Kidney (tissue), 14 donors: ENCODE measurements around the gene LARP1B. TPM values are rescaled to one million over a fixed set of nuclear protein-coding genes. Genes with fewer than 3 reads are reported as not detected.
A peak's percentile ranks its signal among the peaks of the same experiment; 100 is the strongest.

Experiments used
- DNase-seq, 5 donors: peaks; one replicate each; pipeline ENCODE4 v3.0.0-alpha.2; 2013 to 2020
- FAIRE-seq: peaks from 2 replicates; lab custom pipeline; 2012; peaks lifted over from hg19 to GRCh38; lab: Jason Lieb, UNC
- H3K27ac ChIP-seq, 2 donors: one replicate each; pipeline ENCODE4 v1.7.0; 2013; ENCODE audit warnings: low read depth in 2 of 2, low read length in 2 of 2, inconsistent platforms in 1 of 2
- H3K27me3 ChIP-seq: one replicate; pipeline ENCODE4 v1.7.1; 2013; ENCODE audit warnings: low read length, inconsistent platforms; ENCODE audit not compliant: control insufficient read depth, insufficient read depth
- H3K36me3 ChIP-seq, 3 donors: one replicate each; pipeline versions ENCODE4 v1.7.0 to v1.7.1; 2013; ENCODE audit warnings: low read length in 3 of 3, control low read depth in 1 of 3, inconsistent platforms in 1 of 3; ENCODE audit not compliant: insufficient read depth in 3 of 3, control insufficient read depth in 2 of 3
- H3K4me1 ChIP-seq, 3 donors: one replicate each; pipeline versions ENCODE4 v1.7.0 to v1.7.1; 2013; ENCODE audit warnings: low read length in 3 of 3, inconsistent platforms in 1 of 3, low read depth in 1 of 3; ENCODE audit not compliant: control insufficient read depth in 2 of 3, insufficient read depth in 2 of 3
- H3K4me3 ChIP-seq, 3 donors: one replicate each; pipeline versions ENCODE4 v1.7.0 to v1.8.1; 2013; ENCODE audit warnings: low read length in 3 of 3, control low read depth in 1 of 3, inconsistent platforms in 1 of 3
- H3K9ac ChIP-seq, 3 donors: one replicate each; pipeline versions ENCODE4 v1.7.0 to v1.7.1; 2013; ENCODE audit warnings: low read length in 3 of 3, control low read depth in 1 of 3, inconsistent platforms in 1 of 3
- H3K9me3 ChIP-seq, 3 donors: one replicate each; pipeline versions ENCODE4 v1.7.0 to v1.7.1; 2013; ENCODE audit warnings: low read length in 3 of 3, control low read depth in 1 of 3, inconsistent platforms in 1 of 3; ENCODE audit not compliant: control insufficient read depth in 2 of 3, insufficient read depth in 1 of 3
- CTCF ChIP-seq: IDR thresholded peaks from 3 replicates; pipeline ENCODE4 v1.5.1; 2012; ENCODE audit warnings: mild to moderate bottlenecking, moderate library complexity, borderline replicate concordance; ENCODE audit not compliant: insufficient read depth; ENCODE audit errors: extremely low read depth
- intact Hi-C: fragments of 100-400 bp; cut with DNase I; formaldehyde crosslinking; loops from one replicate; pipeline ENCODE4 v1.11.1; 2022
- polyA plus RNA-seq: library from polyadenylated mRNA; stranded (reverse); fragments of 350-450 nt; fragmentation: Illumina TruSeq; extraction: RNeasy Lipid Tissue Mini Kit (QIAGEN cat#74804); gene quantifications from one replicate; pipeline ENCODE4 v1.2.3, GENCODE V29; 2014; ENCODE audit warnings: low read depth, low replicate concordance; ENCODE audit not compliant: insufficient read depth
- total RNA-seq: library from RNA; stranded (reverse); fragmentation: NEBNext Ultra II Directional; extraction: Animal tissue kit (Norgen Biotek cat#: 25700); gene quantifications from one replicate; pipeline ENCODE4 v1.2.1, GENCODE V29; 2021
- donor health status: control.
- donor health status: control.
- donor health status: control.
- donor health status: control.
- donor health status: control.
- donor health status: DM: yes; HTN: yes; CAD: no.
- donor health status: Normal renal cell carcinoma (clear cell type).

LARP1B gene
- total and polyA plus RNA-seq, 2 donors from 2014 or later = 9.3 to 24.9 TPM

GRCh38 chr4:128225148-128225547 lies 164.0 kb downstream of the LARP1B start:
- no peaks in the 10 kb centered on the region for H3K9me3 ChIP-seq
- no peak overlapping the region for H3K4me3 ChIP-seq
- H3K9ac ChIP-seq = no peak overlapping the region
- intact Hi-C loops = no loop called here
- no peak for TF ChIP-seq CTCF
- DNase-seq (peak in 2 of 5 donors; percentile 12 to 49), FAIRE-seq (no peak)
- H3K36me3 ChIP-seq = no peaks in the 10 kb centered on the region
- H3K27me3 ChIP-seq = no peaks in the 10 kb centered on the region
- no peak overlapping the region for H3K27ac ChIP-seq
- no peaks in the 10 kb centered on the region for H3K4me1 ChIP-seq

DNA sequence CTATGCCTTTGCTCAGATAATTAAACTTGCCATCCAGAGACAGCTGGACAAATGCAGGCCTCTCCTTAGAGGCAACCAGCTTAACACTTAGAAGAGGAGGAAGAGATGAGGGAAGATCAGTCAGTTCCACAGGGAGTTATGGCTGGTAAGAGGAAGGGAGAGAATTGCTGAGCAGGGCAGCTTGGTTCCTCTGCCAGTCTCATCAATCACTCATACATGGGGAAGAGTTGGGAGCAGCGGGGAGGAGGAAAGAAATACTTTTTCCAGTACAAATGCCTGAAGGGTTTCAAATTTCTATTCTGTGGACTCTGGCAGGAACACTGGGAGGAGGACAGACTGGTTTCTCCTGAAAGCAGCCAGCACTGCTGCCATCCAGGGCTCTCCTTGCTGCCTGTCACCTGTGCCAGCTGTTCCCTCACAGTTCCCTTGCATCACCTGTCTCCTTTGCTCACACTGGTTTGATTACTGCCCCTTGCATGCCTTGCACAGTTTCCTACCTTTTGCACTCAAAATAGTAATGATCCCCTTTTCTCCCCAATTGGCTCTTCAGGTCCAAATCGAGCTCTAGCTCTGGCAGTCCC lies 167.0 kb downstream of the LARP1B start:
- no peak overlapping the region for H3K4me3 ChIP-seq

DNA sequence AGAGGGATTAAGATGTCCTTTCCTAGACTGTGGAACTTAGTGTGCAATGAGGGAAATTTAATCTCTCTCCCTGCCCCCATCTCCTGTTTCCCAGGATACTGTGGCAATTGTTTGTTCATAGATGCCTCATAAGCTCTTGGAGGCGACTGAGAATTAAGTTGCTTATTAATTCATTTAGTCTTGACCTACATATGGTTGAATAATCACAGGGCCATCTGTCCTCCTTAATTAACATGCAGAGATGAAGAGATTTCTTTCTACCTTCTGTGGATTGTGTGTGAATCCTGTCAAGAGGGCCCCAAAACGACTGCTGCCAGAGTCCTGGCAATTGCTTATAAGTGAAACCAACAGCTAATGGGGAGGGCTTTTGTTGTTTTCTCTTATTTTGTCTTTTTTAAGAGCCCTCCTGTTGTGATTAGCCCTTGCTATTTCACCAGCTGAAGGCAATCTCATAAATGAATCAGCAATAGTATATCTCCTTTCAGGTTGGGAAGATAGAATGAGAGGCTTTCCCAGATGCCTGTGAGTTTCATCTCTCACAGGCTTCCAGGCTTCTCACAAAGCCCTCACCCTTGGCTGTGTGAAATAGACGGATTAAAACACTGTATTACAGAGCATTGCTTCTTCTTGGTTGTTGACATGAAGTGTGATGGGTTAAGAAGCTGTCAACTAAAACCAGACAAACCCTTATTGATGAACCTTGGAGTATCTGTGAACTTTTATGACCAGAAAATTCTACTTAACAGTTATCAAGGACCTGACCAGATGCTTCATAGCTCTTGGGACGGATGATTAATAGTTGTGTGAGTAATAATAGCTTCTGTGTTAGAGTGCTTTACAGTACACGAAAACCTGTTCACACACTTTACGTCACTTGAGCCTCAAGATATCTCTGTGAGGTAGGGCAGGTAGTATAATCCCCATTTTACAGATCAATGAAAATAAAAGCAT lies 168.0 kb downstream of the LARP1B start:
- DNase-seq (peak in 3 of 5 donors; percentile 29 to 72 (median 52)), FAIRE-seq (no peak)
- H3K4me1 ChIP-seq = no peaks in the 10 kb centered on the region
- intact Hi-C loops = no loop called here
- H3K36me3 ChIP-seq = no peaks in the 10 kb centered on the region
- H3K9ac ChIP-seq = no peak overlapping the region
- no peaks in the 10 kb centered on the region for H3K27me3 ChIP-seq
- H3K27ac ChIP-seq = no peak overlapping the region
- no peaks in the 10 kb centered on the region for H3K9me3 ChIP-seq
- TF ChIP-seq CTCF = no peak
- H3K4me3 ChIP-seq = no peak overlapping the region

More for the DNA sequence above, 167.0 kb downstream of the LARP1B start:
- peak overlapping the region in 1 of 3 donors; percentile 33 for H3K9ac ChIP-seq
- H3K36me3 ChIP-seq = no peaks in the 10 kb centered on the region
- no peak for FAIRE-seq
- peak in 3 of 5 donors; percentile 41 to 64 (median 54) for DNase-seq
- intact Hi-C loops = no loop called here
- H3K27ac ChIP-seq = no peak overlapping the region
- no peaks in the 10 kb centered on the region for H3K27me3 ChIP-seq
- no peaks in the 10 kb centered on the region for H3K9me3 ChIP-seq
- H3K4me1 ChIP-seq = no peaks in the 10 kb centered on the region
- TF ChIP-seq CTCF = no peak
